Lower leg skin (tissue), 3 donors: ENCODE data around the gene CAMTA1.

Experiments used
- POLR2A ChIP-seq, 2 donors: fragments of 450-650 bp; IDR thresholded peaks; one replicate each; pipeline ENCODE4 v1.6.1; 2016 to 2017; ENCODE audit warnings: antibody characterized with exemption in 2 of 2, mild to moderate bottlenecking in 1 of 2, moderate library complexity in 1 of 2
- TF ChIP-seq, protein P1 (sequence below), 3 donors: fragments of 450-650 bp; IDR thresholded peaks; one replicate each; pipeline ENCODE4 v1.5.1; 2016; ENCODE audit warnings: antibody characterized with exemption in 3 of 3, mild to moderate bottlenecking in 3 of 3, moderate library complexity in 2 of 3

DNA sequence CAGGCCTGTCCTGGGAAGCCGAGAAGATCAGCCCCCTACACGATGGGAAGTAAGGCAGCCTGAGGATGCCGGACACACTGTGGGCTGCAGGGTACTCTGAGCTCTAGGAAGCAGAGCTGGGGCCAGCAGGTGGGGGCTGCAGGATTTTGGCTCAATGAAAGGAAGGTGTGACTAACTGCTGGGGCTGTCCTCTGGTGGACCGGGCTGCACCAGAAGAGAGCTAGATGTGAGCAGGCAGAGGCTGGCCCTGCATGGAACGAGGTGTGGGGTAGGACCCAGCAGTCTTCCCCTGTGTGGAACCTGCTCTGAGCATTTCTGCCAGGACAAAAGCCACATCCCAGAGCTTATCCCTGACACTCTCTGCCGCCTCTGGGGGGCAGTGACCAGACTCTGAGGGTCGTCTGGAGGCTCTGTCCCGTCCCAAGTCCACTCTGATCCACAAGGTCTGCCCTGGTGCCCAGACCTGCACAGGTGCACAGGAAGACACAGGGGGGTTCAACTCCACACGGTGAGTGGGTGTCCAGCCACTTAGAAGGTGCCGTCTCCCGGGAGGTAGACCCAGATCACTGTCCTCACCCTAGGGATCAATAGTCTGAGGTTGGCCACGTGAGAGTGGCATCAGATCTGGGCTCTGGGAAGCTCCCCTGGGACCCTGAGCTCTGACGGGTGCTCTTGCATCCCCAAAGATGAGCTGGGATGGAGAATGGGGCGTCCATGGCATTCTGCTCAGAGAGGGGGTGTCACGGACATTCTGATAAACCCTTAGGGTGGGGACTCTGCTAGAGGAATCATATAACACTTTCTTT, 798.2 kb downstream of the CAMTA1 start:
- TF ChIP-seq, protein P1, sequence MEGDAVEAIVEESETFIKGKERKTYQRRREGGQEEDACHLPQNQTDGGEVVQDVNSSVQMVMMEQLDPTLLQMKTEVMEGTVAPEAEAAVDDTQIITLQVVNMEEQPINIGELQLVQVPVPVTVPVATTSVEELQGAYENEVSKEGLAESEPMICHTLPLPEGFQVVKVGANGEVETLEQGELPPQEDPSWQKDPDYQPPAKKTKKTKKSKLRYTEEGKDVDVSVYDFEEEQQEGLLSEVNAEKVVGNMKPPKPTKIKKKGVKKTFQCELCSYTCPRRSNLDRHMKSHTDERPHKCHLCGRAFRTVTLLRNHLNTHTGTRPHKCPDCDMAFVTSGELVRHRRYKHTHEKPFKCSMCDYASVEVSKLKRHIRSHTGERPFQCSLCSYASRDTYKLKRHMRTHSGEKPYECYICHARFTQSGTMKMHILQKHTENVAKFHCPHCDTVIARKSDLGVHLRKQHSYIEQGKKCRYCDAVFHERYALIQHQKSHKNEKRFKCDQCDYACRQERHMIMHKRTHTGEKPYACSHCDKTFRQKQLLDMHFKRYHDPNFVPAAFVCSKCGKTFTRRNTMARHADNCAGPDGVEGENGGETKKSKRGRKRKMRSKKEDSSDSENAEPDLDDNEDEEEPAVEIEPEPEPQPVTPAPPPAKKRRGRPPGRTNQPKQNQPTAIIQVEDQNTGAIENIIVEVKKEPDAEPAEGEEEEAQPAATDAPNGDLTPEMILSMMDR (IDR thresholded peaks at IDR 0.05) = no peak
- no peak for TF ChIP-seq POLR2A (IDR thresholded peaks at IDR 0.05)
